Activated naive CD4-positive, alpha-beta T cell treated with anti-CD3 and anti-CD28 coated beads, Interleukin-2, amount 50 U/mL, for 72 hours (primary cell): ENCODE measurements around the gene MEGF10. TPM values are rescaled to one million over a fixed set of nuclear protein-coding genes. Genes with fewer than 3 reads are reported as not detected.
"Not testable (repeated sequence)": the region's sequence is repeated elsewhere in the genome, so short reads cannot be mapped to it uniquely, and the experiment has no call there.

Experiments used
- ATAC-seq, 2 donors: fragments of 150-1000 bp; cut with Tn5 transposase; 2 replicates each; pipeline ENCODE4 v1.10.0; 2021; ENCODE audit warnings: mild to moderate bottlenecking in 2 of 2, moderate library complexity in 2 of 2
- DNase-seq, 2 donors: peaks; one replicate each; pipeline ENCODE4 v3.0.0; 2021 to 2022; ENCODE audit warnings: low spot score in 2 of 2
- H3K27ac Mint-ChIP-seq, 2 donors: one replicate each; pipeline ENCODE4 v1.8.0; 2022; ENCODE audit warnings: mild to moderate bottlenecking in 2 of 2, mixed read lengths in 2 of 2
- H3K36me3 Mint-ChIP-seq, 2 donors: one replicate each; pipeline ENCODE4 v1.8.0; 2022; ENCODE audit warnings: mixed read lengths in 2 of 2
- H3K9me3 Mint-ChIP-seq, 2 donors: one replicate each; pipeline ENCODE4 v1.8.0; 2022; ENCODE audit warnings: mixed read lengths in 2 of 2
- total RNA-seq, 2 donors: library from RNA; stranded (reverse); gene quantifications; one replicate each; pipeline ENCODE4 v1.2.3, GENCODE V29; 2022

The MEGF10 gene
- total RNA-seq, 2 donors from 2014 or later = 0.07 TPM; not detected in 1

DNA sequence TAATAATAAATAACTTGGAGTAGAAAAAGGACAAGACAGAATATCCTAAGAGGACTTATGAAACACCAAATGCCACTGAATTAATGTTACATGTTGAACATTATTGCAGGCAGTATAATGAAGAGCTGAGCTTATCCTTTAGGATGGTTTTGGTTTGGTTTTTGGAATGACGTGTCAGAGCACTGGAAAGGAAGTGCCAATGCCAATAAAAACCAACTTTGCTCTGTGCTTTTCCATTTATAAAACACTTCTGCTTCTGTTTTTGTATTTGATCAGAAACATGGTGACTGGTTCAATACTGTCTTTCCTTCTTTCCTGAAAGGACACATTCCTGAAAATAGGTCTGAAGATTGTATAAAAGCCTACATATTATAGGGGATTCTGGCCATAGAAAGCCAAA, 4.2 kb downstream of the MEGF10 start:
- no peaks in the 10 kb centered on the region for H3K36me3 Mint-ChIP-seq
- H3K27ac Mint-ChIP-seq = no peak overlapping the region
- DNase-seq = no peak
- H3K9me3 Mint-ChIP-seq = no peaks in the 10 kb centered on the region
- no peak for ATAC-seq

DNA sequence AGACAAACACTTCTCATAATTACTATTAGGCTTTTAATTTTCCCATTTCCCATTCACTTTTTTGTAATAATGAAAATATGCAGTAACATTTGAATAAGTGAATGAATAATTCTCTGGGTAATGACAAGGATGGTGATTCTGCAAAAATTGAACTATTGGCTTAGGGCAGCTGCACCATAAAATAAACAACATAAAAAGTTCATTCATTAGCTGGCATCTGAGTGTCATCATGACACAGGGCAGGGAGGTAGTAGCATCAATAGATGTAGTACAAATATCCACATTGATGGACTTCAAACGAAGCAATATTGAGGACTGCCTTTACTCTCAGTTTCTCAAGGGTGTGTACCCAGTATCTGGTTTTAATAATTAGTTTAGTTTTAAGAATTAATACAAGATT, 4.9 kb downstream of the MEGF10 start:
- ATAC-seq = no peak
- Mint-ChIP-seq H3K27ac (no peak overlapping the region), H3K9me3 (no peaks in the 10 kb centered on the region), H3K36me3 (no peaks in the 10 kb centered on the region)
- DNase-seq = no peak

DNA sequence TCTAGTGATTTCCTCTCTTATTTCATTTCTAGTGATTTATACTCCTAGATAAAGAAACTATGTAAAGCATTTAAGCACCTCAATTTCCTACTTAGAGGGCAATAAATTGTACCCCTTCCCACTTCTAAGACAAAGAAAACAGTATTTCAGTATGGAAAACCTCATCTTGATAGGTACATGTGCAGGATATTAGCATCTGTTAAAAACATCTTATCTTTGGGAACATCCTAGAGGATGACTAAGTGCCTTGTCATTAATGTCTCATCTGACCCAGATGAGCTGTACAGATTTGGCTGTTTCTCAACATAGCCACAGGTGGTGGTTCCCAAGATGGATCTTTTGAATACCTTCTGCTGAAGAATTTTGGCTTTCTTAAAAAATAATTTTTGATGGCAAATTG, 5.7 kb downstream of the MEGF10 start:
- DNase-seq (no peak), ATAC-seq (no peak)
- Mint-ChIP-seq H3K27ac (no peak overlapping the region), H3K36me3 (no peaks in the 10 kb centered on the region), H3K9me3 (no peaks in the 10 kb centered on the region)

DNA sequence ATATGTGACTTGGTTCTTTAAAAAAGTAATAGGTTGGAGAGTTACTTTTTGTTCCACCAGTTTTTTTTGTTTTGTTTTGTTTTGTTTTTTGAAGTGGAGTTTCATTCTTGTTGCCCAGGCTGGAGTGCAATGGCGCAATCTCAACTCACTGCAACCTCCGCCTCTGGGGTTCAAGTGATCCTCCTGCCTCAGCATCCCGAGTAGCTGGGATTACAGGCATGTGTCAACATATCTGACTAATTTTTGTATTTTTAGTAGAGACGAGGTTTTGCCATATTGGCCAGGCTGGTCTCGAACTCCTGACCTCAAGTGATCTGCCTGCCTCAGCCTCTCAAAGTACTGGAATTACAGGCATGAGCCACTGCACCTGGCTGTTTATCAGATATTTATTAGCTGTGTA, 6.3 kb downstream of the MEGF10 start:
- H3K27ac Mint-ChIP-seq, DNase-seq, H3K36me3 Mint-ChIP-seq, ATAC-seq, H3K9me3 Mint-ChIP-seq: not testable (repeated sequence)

DNA sequence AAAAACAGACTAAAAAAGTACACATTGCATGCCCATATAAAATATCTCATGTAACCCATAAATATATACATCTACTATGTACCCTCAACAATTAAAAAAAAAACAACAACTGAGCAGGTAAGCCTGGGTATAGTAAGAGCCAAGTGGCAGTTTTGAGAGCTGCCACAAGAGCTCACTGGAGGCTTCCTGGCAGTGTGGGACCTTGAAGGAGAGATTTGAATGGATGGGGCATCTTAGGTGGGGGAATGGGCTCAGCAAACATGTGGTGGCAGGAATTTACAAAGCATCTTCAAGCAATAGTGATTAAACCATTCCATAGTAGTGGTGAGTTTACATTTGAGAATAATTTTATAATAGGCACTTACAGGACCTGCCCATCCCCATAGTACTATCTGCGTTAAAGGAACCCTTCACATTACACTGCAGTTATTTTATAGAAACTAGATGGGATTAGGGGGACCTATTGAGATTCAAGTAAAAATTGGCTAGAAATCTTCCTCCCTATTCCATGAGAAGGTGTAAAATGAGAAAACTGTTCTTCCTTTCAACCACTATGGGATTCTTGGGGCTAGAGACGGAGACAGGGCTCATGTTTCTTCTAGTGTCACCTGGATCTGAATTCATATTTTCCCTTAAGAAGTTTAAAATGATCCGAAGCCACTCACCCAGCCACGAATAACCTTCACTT, 6.9 kb downstream of the MEGF10 start:
- no peaks in the 10 kb centered on the region for H3K9me3 Mint-ChIP-seq
- H3K36me3 Mint-ChIP-seq = no peaks in the 10 kb centered on the region
- ATAC-seq (no peak), DNase-seq (no peak)
- no peak overlapping the region for H3K27ac Mint-ChIP-seq

DNA sequence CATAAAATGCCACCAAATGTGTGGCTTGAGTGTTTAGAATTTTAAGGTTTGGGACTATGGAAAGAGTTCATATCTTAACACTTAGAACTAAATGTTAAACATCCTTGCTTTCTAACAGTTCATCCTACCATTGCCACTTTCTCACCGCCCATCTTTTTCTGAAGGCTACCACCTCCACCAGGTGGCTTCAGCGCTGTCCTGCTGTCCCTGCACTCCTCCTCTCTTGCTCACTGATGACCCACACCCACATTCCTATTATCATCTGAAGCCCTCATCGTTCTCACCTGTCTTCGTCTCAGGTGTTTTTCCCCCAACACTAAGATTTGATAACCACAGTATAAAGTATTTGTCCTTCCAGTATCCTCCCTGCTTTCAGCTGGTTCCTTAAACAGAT, 7.4 kb downstream of the MEGF10 start:
- Mint-ChIP-seq H3K36me3 (no peaks in the 10 kb centered on the region), H3K9me3 (no peaks in the 10 kb centered on the region), H3K27ac (no peak overlapping the region)
- ATAC-seq = no peak
- DNase-seq = no peak

DNA sequence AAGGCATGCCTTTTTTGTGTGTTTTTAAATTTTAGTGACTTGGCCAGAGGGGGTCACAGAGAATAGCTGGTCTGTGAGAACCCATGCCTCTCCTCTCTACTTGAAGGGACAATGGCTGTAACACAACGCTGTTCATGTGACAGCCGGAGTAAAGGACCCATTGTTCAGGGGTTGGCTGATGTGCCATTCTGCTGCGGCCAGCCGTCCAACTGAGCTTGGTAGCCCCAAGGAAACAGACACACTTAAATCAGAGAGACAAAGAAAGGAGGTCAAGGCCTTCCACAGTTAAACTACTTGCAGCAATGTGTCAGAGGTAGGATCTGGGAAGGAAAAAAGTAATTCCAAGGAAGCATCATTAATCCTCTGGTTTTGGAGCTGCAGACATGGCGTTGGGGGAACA, 8.1 kb downstream of the MEGF10 start:
- ATAC-seq (no peak), DNase-seq (no peak)
- no peaks in the 10 kb centered on the region for H3K36me3 Mint-ChIP-seq
- no peaks in the 10 kb centered on the region for H3K9me3 Mint-ChIP-seq
- H3K27ac Mint-ChIP-seq = no peak overlapping the region

DNA sequence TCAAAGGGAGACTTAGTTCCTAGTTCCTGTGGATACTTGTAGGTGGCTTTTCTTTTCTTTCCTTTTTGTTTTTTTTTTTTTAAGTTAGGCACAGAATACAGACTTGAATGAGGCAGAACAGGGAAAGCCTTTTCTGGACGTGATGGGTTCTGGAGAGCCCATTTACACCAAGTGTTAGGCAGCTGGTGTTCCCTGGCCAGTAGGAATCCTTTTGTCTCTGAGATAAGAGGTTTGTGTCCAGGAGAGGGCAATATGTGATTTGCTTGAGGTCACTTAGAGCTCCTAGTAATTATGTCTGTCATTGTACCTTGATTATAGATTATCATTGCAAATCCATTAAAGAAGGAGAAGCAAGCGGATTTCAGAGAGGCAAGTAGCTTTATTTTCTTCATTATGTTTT, 9.1 kb downstream of the MEGF10 start:
- ATAC-seq (no peak), DNase-seq (no peak)
- no peak overlapping the region for H3K27ac Mint-ChIP-seq
- H3K36me3 Mint-ChIP-seq = no peaks in the 10 kb centered on the region
- no peaks in the 10 kb centered on the region for H3K9me3 Mint-ChIP-seq

DNA sequence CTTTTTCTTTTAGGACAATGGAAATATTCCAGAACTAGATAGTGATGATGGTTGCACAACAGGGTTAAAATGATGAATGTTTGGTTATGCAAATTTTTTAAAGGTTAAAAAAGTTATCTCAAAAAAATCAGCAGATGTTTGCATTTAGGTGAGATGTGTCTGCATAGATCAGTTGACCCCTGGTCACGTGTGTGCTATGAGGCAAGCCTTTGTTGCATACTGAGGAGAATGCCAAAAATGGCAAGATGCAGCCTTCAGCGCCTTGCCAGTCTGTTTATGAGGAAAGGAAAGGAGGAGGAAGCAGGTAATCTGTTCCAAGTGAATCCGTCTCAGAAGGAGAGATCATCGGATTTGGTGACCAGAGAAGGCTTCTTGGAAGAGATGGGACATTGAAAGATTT, 11.9 kb downstream of the MEGF10 start:
- Mint-ChIP-seq H3K27ac (no peak overlapping the region), H3K9me3 (no peaks in the 10 kb centered on the region), H3K36me3 (no peaks in the 10 kb centered on the region)
- ATAC-seq = no peak
- DNase-seq = no peak

DNA sequence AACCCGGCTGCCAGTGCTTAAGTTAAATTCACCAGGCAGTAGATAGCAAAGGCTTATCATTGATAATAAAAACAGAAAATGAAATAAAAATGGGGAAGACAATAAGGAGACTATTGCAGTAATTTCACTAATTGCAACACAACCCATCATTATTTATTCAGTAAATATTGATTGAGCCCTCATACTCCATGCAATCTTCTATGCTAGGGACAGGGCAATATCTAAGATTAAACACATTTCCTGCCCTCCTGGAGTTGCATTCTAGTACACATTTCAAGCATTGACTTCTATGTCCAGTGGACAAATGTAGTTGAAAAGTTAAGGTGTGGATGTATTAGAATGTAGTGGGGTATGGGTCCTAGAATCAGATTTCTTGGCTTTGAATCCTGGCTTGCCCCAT, 12.8 kb downstream of the MEGF10 start:
- Mint-ChIP-seq H3K9me3 (no peaks in the 10 kb centered on the region), H3K27ac (no peak overlapping the region), H3K36me3 (no peaks in the 10 kb centered on the region)
- DNase-seq = no peak
- ATAC-seq = no peak

DNA sequence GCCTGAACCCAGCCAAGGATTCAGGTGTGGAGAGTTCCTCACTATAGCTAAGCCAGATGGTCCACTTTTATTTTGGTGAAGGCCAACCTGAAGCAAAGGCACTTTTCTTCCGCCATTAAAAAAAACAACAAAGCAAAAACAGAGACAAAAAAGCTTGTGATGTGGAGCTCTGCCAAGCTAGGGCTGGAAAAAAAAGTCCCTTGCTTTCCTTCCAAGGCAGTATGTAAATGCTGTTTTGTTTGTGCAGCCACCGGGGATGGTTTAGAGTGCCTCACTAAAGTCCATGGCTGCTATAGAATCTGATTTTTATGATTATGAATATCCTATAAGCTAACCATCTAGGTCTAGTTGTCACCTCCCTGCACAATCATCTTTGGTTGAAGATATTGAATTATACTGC, 14.9 kb downstream of the MEGF10 start:
- H3K36me3 Mint-ChIP-seq = no peaks in the 10 kb centered on the region
- ATAC-seq = no peak
- no peak overlapping the region for H3K27ac Mint-ChIP-seq
- H3K9me3 Mint-ChIP-seq = no peaks in the 10 kb centered on the region
- no peak for DNase-seq

DNA sequence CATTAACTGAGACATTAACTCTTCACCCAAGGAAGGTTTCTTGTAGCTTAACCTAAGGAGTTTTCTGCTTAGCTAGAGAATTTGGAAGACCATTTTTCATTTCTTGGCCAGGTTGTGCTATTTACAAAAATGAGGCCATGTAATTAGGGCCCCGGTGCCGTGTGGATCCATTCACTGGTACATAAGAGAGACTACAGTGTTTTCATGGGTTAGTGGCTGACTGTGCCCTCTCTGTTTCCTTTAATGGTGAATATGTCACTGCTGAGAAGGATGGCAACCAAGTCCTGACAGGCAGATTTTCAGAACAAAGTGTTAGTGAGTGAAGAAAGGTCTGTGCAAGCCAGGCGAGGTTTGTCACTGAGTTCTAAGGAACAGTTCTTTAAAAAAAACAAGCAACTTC, 15.4 kb downstream of the MEGF10 start:
- ATAC-seq (no peak), DNase-seq (no peak)
- Mint-ChIP-seq H3K9me3 (no peaks in the 10 kb centered on the region), H3K27ac (no peak overlapping the region), H3K36me3 (no peaks in the 10 kb centered on the region)

DNA sequence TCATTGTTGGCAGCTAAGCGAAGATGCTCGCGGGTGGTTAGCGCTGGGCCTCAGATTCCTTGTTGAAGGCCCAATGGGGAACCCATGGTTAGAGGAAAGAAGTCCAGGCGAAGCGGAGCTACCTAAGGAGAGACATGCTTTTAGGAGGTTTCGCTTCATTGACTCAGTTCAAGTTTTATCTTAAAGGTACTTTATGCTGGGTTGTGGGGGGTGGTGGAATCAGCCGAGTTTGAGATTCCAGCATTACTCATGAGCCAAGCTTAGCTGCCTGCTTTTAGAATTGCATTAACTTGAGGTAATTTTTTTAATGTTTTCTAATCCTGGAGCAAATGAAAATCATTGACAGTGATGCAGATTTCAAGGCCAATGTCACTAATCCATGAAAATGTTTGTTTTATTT, 16.1 kb downstream of the MEGF10 start:
- Mint-ChIP-seq H3K36me3 (no peaks in the 10 kb centered on the region), H3K27ac (no peak overlapping the region), H3K9me3 (no peaks in the 10 kb centered on the region)
- no peak for DNase-seq
- no peak for ATAC-seq

DNA sequence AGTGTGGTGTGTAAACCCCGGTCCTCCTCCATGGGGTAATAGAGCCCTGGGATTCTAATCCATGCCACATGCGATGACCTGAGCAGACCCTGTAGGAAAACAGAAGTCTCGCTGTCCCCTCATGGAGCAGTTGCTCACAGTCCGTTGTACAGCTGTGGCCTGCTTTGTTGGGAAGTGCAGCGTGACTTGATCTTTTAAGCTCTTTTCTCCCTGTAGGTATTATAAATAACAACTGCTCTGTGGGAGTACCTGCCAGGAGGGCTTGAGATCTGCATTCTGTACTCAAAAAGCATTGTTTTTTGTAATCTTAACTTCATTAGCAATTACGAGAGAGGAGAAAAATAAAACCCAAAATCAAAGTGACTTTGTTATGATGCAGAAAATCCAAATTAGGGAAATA, 17.3 kb downstream of the MEGF10 start:
- no peak for DNase-seq
- ATAC-seq = no peak
- no peak overlapping the region for H3K27ac Mint-ChIP-seq
- no peaks in the 10 kb centered on the region for H3K9me3 Mint-ChIP-seq
- no peaks in the 10 kb centered on the region for H3K36me3 Mint-ChIP-seq

DNA sequence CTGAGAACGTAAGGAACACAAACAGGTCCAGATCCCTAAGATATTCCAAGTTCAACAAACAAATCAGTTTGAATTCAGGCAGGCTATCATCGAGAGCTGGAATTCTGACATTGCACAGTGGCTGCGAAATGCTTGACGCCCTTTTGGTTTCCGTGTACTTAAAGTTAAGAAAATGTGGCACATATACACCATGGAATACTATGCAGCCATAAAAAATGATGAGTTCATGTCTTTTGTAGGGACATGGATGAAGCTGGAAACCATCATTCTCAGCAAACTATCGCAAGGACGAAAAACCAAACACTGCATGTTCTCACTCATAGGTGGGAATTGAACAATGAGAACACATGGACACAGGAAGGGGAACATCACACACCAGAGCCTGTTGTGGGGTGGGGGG, 17.7 kb downstream of the MEGF10 start:
- DNase-seq, ATAC-seq, H3K27ac Mint-ChIP-seq, H3K9me3 Mint-ChIP-seq, H3K36me3 Mint-ChIP-seq: not testable (repeated sequence)

DNA sequence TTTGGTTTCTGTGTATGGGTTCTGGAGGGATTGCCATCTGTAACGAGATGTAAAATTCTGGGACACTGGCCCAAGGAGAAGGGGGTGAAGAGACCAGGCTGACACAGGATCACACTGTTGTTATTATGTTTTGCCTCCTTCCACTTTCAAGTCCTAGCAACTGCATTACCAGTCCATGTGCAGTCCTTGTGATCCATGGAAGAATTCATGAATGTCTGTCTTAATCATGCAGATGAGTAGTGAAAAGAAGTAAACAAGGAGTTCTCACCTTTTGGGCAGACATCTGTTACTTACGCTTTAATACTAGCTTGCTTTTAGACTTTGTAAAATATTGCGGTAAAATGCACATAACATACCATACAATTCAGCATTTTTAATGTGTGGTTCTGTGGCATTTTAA, 18.3 kb downstream of the MEGF10 start:
- Mint-ChIP-seq H3K9me3 (no peaks in the 10 kb centered on the region), H3K36me3 (no peaks in the 10 kb centered on the region), H3K27ac (no peak overlapping the region)
- DNase-seq (no peak), ATAC-seq (no peak)

DNA sequence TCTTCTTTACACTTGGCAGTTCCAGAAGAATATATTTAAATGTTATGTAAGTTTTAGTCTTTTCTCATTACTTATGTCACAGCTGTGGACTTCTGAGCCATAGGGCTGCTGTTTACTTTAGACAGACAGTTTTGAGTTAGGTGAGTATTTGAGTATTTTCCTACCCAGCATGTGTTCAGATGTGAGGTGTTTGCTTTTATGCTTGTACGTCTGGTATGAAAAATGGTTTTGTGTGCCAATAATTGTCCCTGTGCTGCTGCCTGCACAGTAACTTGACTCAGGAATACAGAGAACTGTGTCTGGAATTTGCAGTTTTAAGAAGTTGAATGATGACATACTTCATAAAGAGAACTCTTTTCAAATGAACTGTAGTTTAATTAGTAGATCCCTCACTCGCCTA, 20.8 kb downstream of the MEGF10 start:
- Mint-ChIP-seq H3K9me3 (no peaks in the 10 kb centered on the region), H3K36me3 (no peaks in the 10 kb centered on the region), H3K27ac (no peak overlapping the region)
- ATAC-seq (no peak), DNase-seq (no peak)

DNA sequence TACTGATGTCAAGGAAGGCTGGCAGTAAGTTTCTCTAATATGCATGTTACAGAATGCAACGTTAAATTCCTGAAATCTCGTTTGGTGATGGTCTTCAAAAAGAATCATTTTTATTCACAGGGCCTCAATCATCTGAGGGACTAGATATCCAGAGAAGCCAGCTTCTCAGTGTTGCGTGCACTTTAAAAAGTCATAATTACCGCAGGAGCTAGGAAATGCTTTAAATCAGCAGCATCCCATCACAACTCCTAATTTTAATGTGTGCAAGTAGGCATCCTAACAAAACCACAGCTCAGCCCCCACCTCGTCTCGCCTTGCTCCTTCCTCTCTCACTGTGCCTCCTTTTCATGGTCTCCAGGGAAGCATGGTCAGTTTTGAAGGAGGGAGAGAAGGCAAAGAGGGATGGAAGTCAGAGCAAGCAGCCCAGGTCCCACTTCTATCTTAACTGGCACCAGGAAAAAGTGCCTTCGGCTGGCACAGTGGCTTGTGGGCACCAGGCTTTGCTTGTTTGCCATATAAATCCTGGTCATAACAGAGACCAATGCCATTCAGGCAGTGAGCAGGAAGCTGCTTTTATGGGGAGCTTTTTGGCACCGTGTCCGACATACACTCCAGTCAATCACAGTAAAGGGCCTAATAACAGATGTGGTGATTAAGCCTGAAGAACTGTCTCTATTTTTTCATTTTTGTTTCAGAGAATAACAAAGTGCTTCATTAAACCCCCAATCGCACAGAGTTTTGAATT, 21.4 kb downstream of the MEGF10 start:
- DNase-seq (no peak), ATAC-seq (no peak)
- Mint-ChIP-seq H3K27ac (no peak overlapping the region), H3K36me3 (no peaks in the 10 kb centered on the region), H3K9me3 (no peaks in the 10 kb centered on the region)
